ENCODE data around the gene PPP2R1B. TPM values are rescaled to one million over a fixed set of nuclear protein-coding genes. Genes with fewer than 3 reads are reported as not detected.

The PPP2R1B gene
- polyA plus RNA-seq, 3 donors from 2014 or later, result 12.0 to 20.3 (median 13.4) TPM

Other genes with a start within 250 kb of the PPP2R1B start
- gene LAYN, start 225.7 kb downstream of the PPP2R1B start, polyA plus RNA-seq, result 1 to 10 TPM in 1 of 3 donors, not detected in 2; 1.6 TPM
- under 1 TPM; 0.04 to 0.38 (median 0.13) TPM for gene SIK2, start 163.9 kb downstream of the PPP2R1B start, polyA plus RNA-seq
- gene ALG9, start 105.2 kb upstream of the PPP2R1B start, polyA plus RNA-seq, result 10 to 100 TPM in 2 of 3 donors, 1 to 10 TPM in 1; 7.1 to 12.9 (median 11.4) TPM
- 1 to 10 TPM; 3.3 to 9.8 (median 5.8) TPM for gene FDXACB1, start 112.8 kb upstream of the PPP2R1B start, polyA plus RNA-seq
- gene CFAP68, start 113.2 kb upstream of the PPP2R1B start, polyA plus RNA-seq, result 10 to 100 TPM; 12.4 to 14.5 (median 12.6) TPM
- not detected for gene CRYAB, start 145.4 kb upstream of the PPP2R1B start, polyA plus RNA-seq
- gene HSPB2, start 146.3 kb upstream of the PPP2R1B start, polyA plus RNA-seq, result not detected
- not detected for gene C11orf52, start 152.5 kb upstream of the PPP2R1B start, polyA plus RNA-seq
- not detected for gene DIXDC1, start 171.0 kb upstream of the PPP2R1B start, polyA plus RNA-seq